K562 (cell line): ENCODE measurements around the gene SHF. TPM values are rescaled to one million over a fixed set of nuclear protein-coding genes. Genes with fewer than 3 reads are reported as not detected.

Source experiments
- ATAC-seq: fragments of 200-7000 bp; cut with Tn5 transposase; 3 replicates; pipeline ENCODE4 v1.9.1; 2020; ENCODE audit warnings: moderate library complexity
- BruUV-seq: library from RNA; stranded (reverse); fragments of 400-500 nt; replicated peaks from 2 replicates; lab custom pipeline; 2021; lab: Mats Ljungman, UMichigan
- CTCF ChIA-PET: fragments of 300-600 bp; formaldehyde crosslinking; extraction: SDS; loops from one replicate; lab custom pipeline; 2021; ENCODE audit warnings: low intra/inter-chr PET ratio; lab: Yijun Ruan, JAX
- POLR2A ChIA-PET: fragments of 300-600, 350-650 bp; sonication (Branson Sonifier 250); formaldehyde crosslinking; extraction: SDS; loops from one replicate; lab custom pipeline; 2021; ENCODE audit warnings: antibody characterized with exemption, inconsistent platforms; lab: Yijun Ruan, JAX
- DNase-seq, 4 experiments: peaks; one replicate each; pipeline versions ENCODE4 v3.0.0 to v3.0.0-alpha.2; 2011 to 2018; ENCODE audit warnings: low spot score in 3 of 4, mixed read lengths in 3 of 4; ENCODE audit errors: extremely low read depth in 1 of 4
- FAIRE-seq: peaks from 2 replicates; lab custom pipeline; 2011; peaks lifted over from hg19 to GRCh38; lab: Jason Lieb, UNC
- H2AFZ ChIP-seq: 2 replicates; pipeline ENCODE4 v1.6.0; 2011; ENCODE audit warnings: low read depth, low read length, control low read depth, inconsistent platforms
- H3K27ac ChIP-seq: fragments of 200-600 bp; 3 replicates; pipeline ENCODE4 v1.8.0; 2011; ENCODE audit warnings: low read depth, mild to moderate bottlenecking, control low read depth, inconsistent platforms, low read length, moderate library complexity, mixed read lengths; ENCODE audit errors: extremely low read depth
- H3K27me3 ChIP-seq, 2 experiments: fragments of 300-600 bp in 1 of 2; 2 replicates in 1 of 2; 3 replicates in 1 of 2; pipeline versions ENCODE4 v1.6.0 to v1.8.0; 2011; ENCODE audit warnings: inconsistent platforms in 2 of 2, low read length in 2 of 2, mild to moderate bottlenecking in 1 of 2, mixed read lengths in 1 of 2, moderate library complexity in 1 of 2; ENCODE audit not compliant: control insufficient read depth in 2 of 2, insufficient read depth in 2 of 2
- H3K36me3 ChIP-seq: fragments of 300-600 bp; 3 replicates; pipeline ENCODE4 v1.8.0; 2011; ENCODE audit warnings: mild to moderate bottlenecking, low read length, inconsistent platforms; ENCODE audit not compliant: control insufficient read depth, insufficient read depth
- H3K4me1 ChIP-seq, 2 experiments: fragments of 200-600 bp in 1 of 2; replicated peaks in 1 of 2; 2 replicates in 1 of 2; 3 replicates in 1 of 2; pipeline versions ENCODE4 v1.5.1 to v1.8.0; 2011; ENCODE audit warnings: inconsistent platforms in 2 of 2, low read length in 2 of 2, mild to moderate bottlenecking in 1 of 2, mixed read lengths in 1 of 2, moderate library complexity in 1 of 2; ENCODE audit not compliant: control insufficient read depth in 2 of 2, insufficient read depth in 2 of 2
- H3K4me2 ChIP-seq: 2 replicates; pipeline ENCODE4 v1.6.1; 2011; ENCODE audit warnings: low read length, control low read depth, inconsistent platforms, mixed read lengths; ENCODE audit not compliant: insufficient read depth
- H3K4me3 ChIP-seq: fragments of 200-600 bp; sonication (generic), shearing (Covaris generic); 2 replicates; pipeline ENCODE4 v1.5.1; 2016; ENCODE audit warnings: control low read depth, inconsistent platforms
- H3K79me2 ChIP-seq: fragments of 200-600 bp; 3 replicates; pipeline ENCODE4 v1.8.0; 2011; ENCODE audit warnings: low read length, inconsistent platforms; ENCODE audit not compliant: control insufficient read depth, insufficient read depth
- H3K9ac ChIP-seq, 2 experiments: 2 replicates each; pipeline versions ENCODE4 v1.6.0 to v1.6.1; 2011; ENCODE audit warnings: low read depth in 2 of 2, low read length in 2 of 2, control low read depth in 1 of 2, inconsistent platforms in 1 of 2, mild to moderate bottlenecking in 1 of 2, mixed read lengths in 1 of 2; ENCODE audit not compliant: insufficient read depth in 1 of 2
- H3K9me1 ChIP-seq: one replicate; pipeline ENCODE4 v1.6.0; 2011; ENCODE audit warnings: inconsistent platforms, mild to moderate bottlenecking, low read length, moderate library complexity; ENCODE audit not compliant: control insufficient read depth, insufficient read depth
- H3K9me3 ChIP-seq: replicated peaks from 2 replicates; pipeline ENCODE4 v1.5.1; 2011; ENCODE audit warnings: low read depth, low read length, inconsistent platforms; ENCODE audit not compliant: control insufficient read depth, insufficient read depth
- H4K20me1 ChIP-seq: replicated peaks from 2 replicates; pipeline ENCODE4 v1.6.1; 2011; ENCODE audit warnings: low read length, inconsistent platforms, mixed read lengths; ENCODE audit not compliant: control insufficient read depth, insufficient read depth
- ARNT ChIP-seq, 2 experiments: fragments of 450-650 bp; IDR thresholded peaks; 2 replicates each; pipeline ENCODE4 v1.6.1; 2016; ENCODE audit warnings: mild to moderate bottlenecking in 1 of 2
- CC2D1A ChIP-seq: fragments of 450-650 bp; IDR thresholded peaks from 2 replicates; pipeline ENCODE4 v1.6.1; 2017; ENCODE audit warnings: mild to moderate bottlenecking
- CTBP1 ChIP-seq: fragments of 450-650 bp; IDR thresholded peaks from 2 replicates; pipeline ENCODE4 v1.6.1; 2016; ENCODE audit warnings: borderline replicate concordance
- DEAF1 ChIP-seq: fragments of 450-650 bp; formaldehyde crosslinking; IDR thresholded peaks from 2 replicates; pipeline ENCODE4 v1.4.0; 2020; ENCODE audit warnings: mild to moderate bottlenecking, moderate library complexity
- ETS2 ChIP-seq: IDR thresholded peaks from 2 replicates; pipeline ENCODE4 v1.6.1; 2016; ENCODE audit warnings: borderline replicate concordance, missing genetic modification characterization, mild to moderate bottlenecking, moderate library complexity, missing compliant biosample characterization; ENCODE audit not compliant: poor library complexity, severe bottlenecking
- MYNN ChIP-seq, 2 experiments: sonication (generic); formaldehyde crosslinking in 1 of 2; IDR thresholded peaks; 2 replicates each; pipeline versions ENCODE4 v1.5.0 to v1.6.1; 2016 to 2020; ENCODE audit warnings: antibody characterized with exemption in 1 of 2, missing genetic modification reagents in 1 of 2
- NRF1 ChIP-seq, 2 experiments: fragments of 450-650 bp; IDR thresholded peaks in 1 of 2; conservative IDR thresholded peaks in 1 of 2; 2 replicates each; pipeline ENCODE4 v1.6.1; 2014; ENCODE audit warnings: mild to moderate bottlenecking in 2 of 2
- RAD51 ChIP-seq: fragments of 450-650 bp; IDR thresholded peaks from 2 replicates; pipeline ENCODE4 v1.7.1; 2016; ENCODE audit warnings: low read depth, mild to moderate bottlenecking, borderline replicate concordance
- RREB1 ChIP-seq: fragments of 250-450 bp; sonication (Bioruptor Pico); IDR thresholded peaks from 2 replicates; pipeline ENCODE4 v1.4.0; 2020
- SMAD4 ChIP-seq: fragments of 250-450 bp; sonication (Bioruptor Pico); conservative IDR thresholded peaks from 2 replicates; pipeline ENCODE4 v1.8.0; 2021; ENCODE audit warnings: inconsistent platforms, mild to moderate bottlenecking, moderate library complexity
- STAG1 ChIP-seq: sonication (generic); formaldehyde crosslinking; IDR thresholded peaks from 2 replicates; pipeline ENCODE4 v1.5.0; 2020; ENCODE audit warnings: missing genetic modification reagents, borderline replicate concordance
- STAT5A ChIP-seq: IDR thresholded peaks from 2 replicates; pipeline ENCODE4 v1.6.1; 2012; ENCODE audit warnings: low read length, inconsistent platforms, borderline replicate concordance
- ZFPM2 ChIP-seq: fragments of 250-450 bp; sonication (Bioruptor Pico); IDR thresholded peaks from 2 replicates; pipeline ENCODE4 v1.5.1; 2022; ENCODE audit warnings: mild to moderate bottlenecking
- WGBS: fragments of 100-300 bp; shearing (Covaris generic); methylation state at CpG from one replicate; pipeline ENCODE4 v1.1.6; 2016; ENCODE audit warnings: low coverage, mixed read lengths; ENCODE audit not compliant: insufficient coverage; ENCODE audit errors: missing lambda C conversion rate; 5-methylcytosine and 5-hydroxymethylcytosine counted together
- in situ Hi-C: fragments of 300-500 bp; cut with MboI; formaldehyde crosslinking; loops from 4 replicates; pipeline ENCODE4 v1.15.0; 2018; ENCODE audit warnings: inconsistent platforms, mixed read lengths
- intact Hi-C: fragments of 100-400 bp; cut with micrococcal nuclease; formaldehyde crosslinking; loops from 2 replicates; pipeline ENCODE4 v1.14.2; 2022
- polyA plus RNA-seq, 8 experiments: library from polyadenylated mRNA; depleted of rRNA in 4 of 8; stranded (reverse) in 5 of 8; unstranded in 3 of 8; fragments of >200 nt; fragmentation: Nextera tagmentation in 2 of 8; fragmentation: Illumina TruSeq in 1 of 8; extraction: Ambion mirVana in 2 of 8; extraction: Trizol in 1 of 8; gene quantifications; 2 replicates each; pipeline versions ENCODE4 v1.2.1 to v1.2.3, GENCODE V29; 2011 to 2014; ENCODE audit warnings: inconsistent platforms in 1 of 8, missing spikeins in 1 of 8
- total RNA-seq, 7 experiments: library from RNA; depleted of rRNA in 6 of 7; stranded (reverse); fragments of >200 nt in 6 of 7; fragmentation: Illumina TruSeq in 2 of 7; extraction: Trizol in 2 of 7; gene quantifications; 2 replicates each; pipeline versions ENCODE4 v1.2.1 to v1.2.3, GENCODE V29; 2011 to 2021; ENCODE audit warnings: low replicate concordance in 1 of 7

SHF gene
- total and polyA plus RNA-seq, 9 of the 15 experiments (the other 6 are each of a cell fraction or from before 2014, with no cell fraction given), result 0.51 to 2.2 (median 0.85) TPM; not detected in 2

- Histone ChIP-seq H3K27me3 (no peaks in the 10 kb centered on the region), H3K9me1 (no peaks in the 10 kb centered on the region), H3K4me1 (peaks cover 9 to 29% of the 10 kb centered on the region in 2 experiments; a peak in 4 of 5 replicates), H3K9ac (no peak overlapping the region), H3K4me2 (no peak overlapping the region), H2AFZ (no peak overlapping the region), H3K36me3 (no peaks in the 10 kb centered on the region), H3K27ac (no peak overlapping the region), H4K20me1 (peaks cover 5% of the 10 kb centered on the region; the same call in 1 of the 2 replicates), H3K9me3 (no peaks in the 10 kb centered on the region), H3K79me2 (peaks cover 3% of the 10 kb centered on the region; the same call in 1 of the 3 replicates), H3K4me3 (no peak overlapping the region)
- ChIA-PET POLR2A (interaction anchor here (0.9 to 1.8 kb wide), 8 partner anchors 13 to 55 kb away, joined by 3 to 6 read pairs (median 3); no protein-coding TSS in a partner anchor), CTCF (interaction anchor here (0.6 to 4.3 kb wide), 2 partner anchors 113 to 295 kb away, joined by 3 to 48 read pairs; no protein-coding TSS in a partner anchor)
- 0% methylated on average over 7 of the region's 7 CpGs for WGBS
- in situ Hi-C loops (no loop called here), intact Hi-C loops (loop anchor here (1.0 to 10.0 kb wide), 6 partner anchors 35 to 452 kb away; a partner anchor contains a TSS)
- ATAC-seq (peak; percentile 81), DNase-seq (peak; percentile 82 to 87 (median 84)), FAIRE-seq (peak; percentile 98)
- BruUV-seq, result no TSS peak
- no peak for TF ChIP-seq SMAD4 (CRISPR knock-in tag)
- no peak for TF ChIP-seq RAD51
- TF ChIP-seq STAG1 (CRISPR knock-in tag), result peak; percentile 87; the same call in 1 of the 2 replicates
- TF ChIP-seq CTBP1, result peak; percentile 43; the same call in 1 of the 2 replicates
- TF ChIP-seq MYNN (IDR thresholded peaks at IDR 0.05), result peak; percentile 30; the same call in 1 of the 2 replicates
- no peak for TF ChIP-seq MYNN (CRISPR knock-in tag; IDR thresholded peaks at IDR 0.05)
- TF ChIP-seq CC2D1A, result peak; percentile 64; the same call in 1 of the 2 replicates
- TF ChIP-seq RREB1 (CRISPR knock-in tag), result 0 out of 2 replicates have a peak, but pooled peaks have one; percentile 15
- TF ChIP-seq ZFPM2, result no peak
- TF ChIP-seq ARNT (IDR thresholded peaks at IDR 0.05), result peak in 1 of 2 experiments; percentile 46; a peak in 1 of 4 replicates
- no peak for TF ChIP-seq ETS2 (tag)
- TF ChIP-seq NRF1 (conservative IDR thresholded peaks at IDR 0.05 in 1 of 2, IDR thresholded peaks at IDR 0.05 in 1 of 2), result peak in 1 of 2 experiments; percentile 39; a peak in 2 of 4 replicates
- TF ChIP-seq STAT5A, result no peak
- peak; percentile 84 for TF ChIP-seq DEAF1 (CRISPR knock-in tag)
These were observed 24.8 kb downstream of the SHF start for GRCh38 chr15:45162771-45163507.
